Activated CD8-positive, alpha-beta memory T cell treated with anti-CD3 and anti-CD28 coated beads for 4 hours (primary cell): ENCODE results near the gene LONRF3.
A peak's percentile ranks its signal among the peaks of the same experiment; 100 is the strongest.
"Not testable (repeated sequence)": the region's sequence is repeated elsewhere in the genome, so short reads cannot be mapped to it uniquely, and the experiment has no call there.

Experiments
- DNase-seq, 2 donors: peaks; one replicate each; pipeline ENCODE4 v3.0.0-alpha.2; 2020; ENCODE audit warnings: low read depth in 2 of 2

LONRF3 gene

GRCh38 chrX:118983513-118983912 is 9.1 kb downstream of the LONRF3 start:
- no peak for DNase-seq

DNA sequence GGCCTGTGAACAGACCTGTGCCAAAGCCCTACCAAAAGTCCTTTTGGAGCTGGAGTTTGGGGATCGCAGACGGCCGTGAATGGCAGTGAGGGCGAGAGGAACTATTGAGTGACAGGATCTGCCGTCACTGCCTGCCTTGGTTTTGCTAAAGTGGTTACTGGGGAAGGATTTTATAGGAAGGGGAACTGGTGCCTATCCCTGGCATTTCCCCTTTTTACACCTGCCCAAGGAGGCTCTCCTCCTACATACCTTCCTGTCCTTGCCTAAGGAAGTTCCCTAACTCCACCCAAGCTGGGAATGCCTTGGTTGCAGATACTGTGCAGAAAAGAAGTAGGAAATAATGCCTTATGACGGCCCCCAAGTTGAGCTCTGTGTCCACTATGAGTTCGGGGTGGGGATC is 14.5 kb downstream of the LONRF3 start:
- DNase-seq: no peak

GRCh38 chrX:118989886-118990285 is 15.5 kb downstream of the LONRF3 start:
- DNase-seq: no peak

GRCh38 chrX:118990512-118991227 is 16.3 kb downstream of the LONRF3 start:
- no peak for DNase-seq

GRCh38 chrX:118992441-118993121 is 18.2 kb downstream of the LONRF3 start:
- not testable (repeated sequence) for DNase-seq

- DNase-seq: no peak
Measured at GRCh38 chrX:119003462-119003861, 29.0 kb downstream of the LONRF3 start.

DNA sequence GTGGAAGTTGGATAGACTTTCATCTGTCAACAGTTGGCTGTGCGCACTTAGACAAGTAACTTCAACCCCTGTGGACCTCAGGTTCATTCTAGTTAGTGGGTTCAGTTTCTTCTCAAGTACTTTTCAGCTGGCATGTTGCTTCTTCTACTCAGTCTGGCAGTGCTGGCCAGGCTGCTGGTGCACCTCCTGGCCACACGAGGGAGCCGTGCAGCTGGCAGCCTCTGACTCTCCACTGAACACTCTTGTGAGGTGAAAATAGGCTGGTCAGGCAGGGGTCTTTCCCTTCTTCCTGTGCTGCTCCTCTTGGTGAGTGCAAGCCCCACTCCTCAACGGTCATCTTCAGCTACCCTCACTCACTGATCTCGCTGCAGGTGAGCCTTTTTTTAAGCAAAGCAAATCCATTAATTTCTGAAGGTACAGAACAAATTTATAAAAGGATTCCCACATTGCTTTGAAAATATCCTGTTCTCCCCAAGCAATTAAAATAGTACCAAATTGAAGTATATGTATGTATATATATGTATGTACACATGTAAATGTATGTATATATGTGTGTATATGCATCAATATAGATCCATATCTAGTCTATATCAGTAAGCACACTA is 30.6 kb downstream of the LONRF3 start:
- peak in 1 of 2 donors; percentile 2 for DNase-seq

DNA sequence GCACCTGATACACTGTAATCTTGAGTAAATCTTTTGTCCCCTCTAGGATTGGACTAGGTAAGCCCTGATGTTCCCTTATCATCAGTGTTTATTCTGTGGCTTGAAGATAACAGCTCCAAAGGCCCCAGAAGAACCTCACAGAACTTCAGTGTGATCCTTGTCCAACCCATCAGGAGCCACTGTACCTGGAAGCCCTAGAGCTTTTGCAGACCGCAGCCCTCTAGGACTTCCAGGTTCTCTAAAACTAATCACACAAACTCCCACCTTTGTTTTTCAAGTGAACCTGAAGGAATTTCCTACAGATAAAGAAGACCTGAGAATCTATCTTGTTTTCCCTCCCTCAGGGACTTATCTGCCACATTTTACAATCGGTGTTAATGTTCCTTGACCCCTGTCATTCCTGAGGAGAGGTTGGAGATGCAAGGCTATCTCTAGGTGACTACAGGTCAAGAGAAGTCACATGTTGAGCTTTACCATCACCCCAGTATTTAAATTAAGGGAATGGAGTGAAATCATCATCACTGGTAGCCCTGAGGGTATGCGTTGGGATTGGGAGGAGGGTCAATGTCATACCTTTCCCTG is 32.9 kb downstream of the LONRF3 start:
- DNase-seq: no peak

- DNase-seq: no peak
Measured at GRCh38 chrX:119008110-119008744, 33.8 kb downstream of the LONRF3 start.

DNA sequence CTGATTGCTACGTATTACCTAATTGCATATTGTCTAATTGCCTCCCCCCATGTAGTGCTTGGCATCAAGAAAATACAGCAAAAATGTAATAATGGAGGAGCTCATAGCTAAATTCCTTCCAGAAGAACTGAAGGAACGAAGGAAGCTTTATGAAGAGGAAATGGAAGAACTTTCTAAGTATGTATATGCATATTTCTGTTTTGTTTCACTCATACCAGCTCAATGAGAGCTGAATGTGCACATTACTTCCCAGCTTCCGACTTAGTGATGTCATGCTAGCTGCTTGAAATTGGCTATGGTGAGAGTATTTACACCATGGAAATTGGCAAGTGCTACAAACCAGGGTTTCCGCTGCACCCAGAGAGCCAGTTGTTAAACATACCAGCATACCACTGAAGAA is 34.7 kb downstream of the LONRF3 start:
- DNase-seq: no peak

DNA sequence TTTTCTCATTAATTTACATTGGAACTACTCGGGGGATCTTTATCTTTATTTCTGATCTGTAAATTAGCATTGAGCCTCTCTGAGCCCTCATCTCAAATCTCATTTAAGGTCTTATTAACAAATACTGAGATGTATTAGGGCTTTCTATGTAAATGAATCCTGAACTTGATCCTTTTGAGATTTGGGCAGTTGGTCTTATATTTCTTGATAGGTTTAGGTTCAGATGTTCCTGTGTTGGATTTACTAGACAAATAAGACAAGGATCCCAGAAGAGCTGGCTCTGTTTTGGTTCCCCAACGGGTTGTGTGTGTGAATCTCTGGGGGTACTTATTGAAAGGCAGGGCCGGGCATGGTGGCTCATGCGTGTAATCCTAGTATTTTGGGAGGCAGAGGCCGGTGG is 36.1 kb downstream of the LONRF3 start:
- DNase-seq: no peak

GRCh38 chrX:119013164-119013563 is 38.7 kb downstream of the LONRF3 start:
- DNase-seq: no peak

DNA sequence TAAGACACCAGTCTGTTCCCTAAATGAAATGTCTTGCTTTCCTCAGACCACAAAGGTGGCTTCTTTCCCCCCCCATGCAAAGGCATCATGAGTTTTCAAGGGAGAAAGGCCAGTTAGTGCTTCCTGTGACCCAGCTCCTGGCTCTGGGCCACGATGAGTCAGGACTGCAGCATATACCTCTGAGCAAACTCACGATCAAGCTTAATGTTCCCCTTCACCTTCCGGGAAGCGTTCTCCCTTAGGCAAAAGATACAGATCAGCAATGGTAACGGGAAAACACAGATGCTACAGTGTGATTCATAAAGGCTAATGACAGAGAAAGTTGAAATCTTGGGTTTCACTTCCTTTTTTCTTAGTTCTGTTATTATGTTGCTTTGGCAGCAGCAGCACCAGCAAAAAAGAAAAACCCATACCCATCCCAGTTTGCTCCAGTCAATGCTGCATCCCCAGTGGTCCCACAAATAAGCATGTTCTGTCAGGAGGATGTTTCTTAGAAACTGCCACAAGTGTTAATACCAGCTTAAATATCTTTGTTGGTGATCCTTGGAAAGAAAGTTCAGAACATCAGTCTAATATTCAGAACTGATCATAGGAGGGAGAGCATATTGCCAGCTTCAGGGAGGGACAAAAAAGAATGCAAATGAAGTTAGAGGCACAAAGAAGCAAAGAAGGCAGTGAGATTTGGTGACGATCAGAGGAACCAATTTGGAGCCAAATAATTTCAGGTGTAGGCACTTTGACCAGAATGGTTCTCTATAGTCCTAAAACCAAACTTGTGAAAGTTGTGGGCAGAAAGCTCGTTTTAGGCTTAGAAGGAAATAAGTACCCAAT is 41.2 kb downstream of the LONRF3 start:
- no peak for DNase-seq

DNA sequence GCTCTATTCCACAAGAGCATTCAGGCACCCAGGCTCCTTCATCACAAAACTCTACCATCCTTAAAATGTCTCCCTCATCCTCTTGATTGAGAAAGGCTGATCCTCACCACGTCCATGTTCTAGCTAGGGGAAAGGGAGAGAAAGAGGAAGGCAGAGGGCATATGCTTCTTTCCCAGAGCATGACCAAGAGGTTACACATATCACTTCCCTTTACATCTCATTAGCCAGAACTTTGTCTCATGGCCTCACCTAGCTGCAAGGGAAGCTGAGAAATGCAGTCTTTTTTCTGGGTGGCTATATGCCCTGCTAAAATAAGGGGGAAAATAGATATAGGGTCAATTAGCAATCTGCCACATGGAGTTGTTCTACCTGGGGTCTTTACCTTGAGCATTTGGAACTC is 42.7 kb downstream of the LONRF3 start:
- DNase-seq: no peak

- DNase-seq: no peak
Measured at GRCh38 chrX:119025900-119026299, 51.5 kb downstream of the LONRF3 start.

DNA sequence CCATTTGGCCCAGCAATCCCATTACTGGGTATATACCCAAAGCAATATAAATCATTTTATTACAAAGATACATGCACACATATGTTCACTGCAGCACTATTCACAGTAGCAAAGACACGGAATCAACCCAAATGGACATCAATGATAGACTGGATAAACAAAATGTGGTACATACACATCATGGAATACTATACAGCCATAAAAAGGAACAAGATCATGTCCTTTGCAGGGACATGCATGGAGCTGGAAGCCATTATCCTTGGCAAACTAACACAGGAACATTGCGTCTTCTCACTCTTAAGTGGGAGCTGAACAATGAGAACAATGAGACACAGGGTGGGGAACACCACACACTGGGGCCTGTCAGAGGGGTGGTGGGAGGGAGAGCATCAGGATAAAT is 51.9 kb downstream of the LONRF3 start:
- DNase-seq: not testable (repeated sequence)

- DNase-seq: not testable (repeated sequence)
Measured at GRCh38 chrX:119027960-119028732, 53.7 kb downstream of the LONRF3 start.

GRCh38 chrX:119028733-119029330 is 54.4 kb downstream of the LONRF3 start:
- no peak for DNase-seq

- not testable (repeated sequence) for DNase-seq
Measured at GRCh38 chrX:119029656-119030055, 55.2 kb downstream of the LONRF3 start.

- no peak for DNase-seq
Measured at GRCh38 chrX:119030990-119031389, 56.6 kb downstream of the LONRF3 start.
